SH-SY5Y (cell line): ENCODE measurements around the gene NVL.

ENCODE experiments used
- GATA2 ChIP-seq: IDR thresholded peaks from 2 replicates; pipeline ENCODE4 v1.6.1; 2011; ENCODE audit warnings: mild to moderate bottlenecking, low read depth, low read length
- GATA3 ChIP-seq: IDR thresholded peaks from 2 replicates; pipeline ENCODE4 v1.6.1; 2011; ENCODE audit warnings: low read depth, mild to moderate bottlenecking, low read length, moderate library complexity

GRCh38 chr1:224182866-224183590 lies 146.9 kb downstream of the NVL start, which contains the start of gene DEGS1:
- TF ChIP-seq GATA2 = 0 out of 2 replicates have a peak, but pooled peaks have one; percentile 21
- TF ChIP-seq GATA3 = no peak
